HG02798 (cell line): ENCODE data around the gene NOS2.
"Not testable (repeated sequence)": the region's sequence is repeated elsewhere in the genome, so short reads cannot be mapped to it uniquely, and the experiment has no call there.

ENCODE experiments used
- ATAC-seq: cut with Tn5 transposase; IDR thresholded peaks from one replicate; pipeline ENCODE4 v1.9.1; 2021; ENCODE audit warnings: mild to moderate bottlenecking; ENCODE audit not compliant: unreplicated experiment, poor library complexity

The NOS2 gene

GRCh38 chr17:27759528-27759927 is 40.8 kb downstream of the NOS2 start:
- no peak for ATAC-seq

GRCh38 chr17:27756467-27757371 is 43.6 kb downstream of the NOS2 start:
- no peak for ATAC-seq

- no peak for ATAC-seq
These were observed 44.4 kb downstream of the NOS2 start for GRCh38 chr17:27755706-27756466.

GRCh38 chr17:27754549-27754948 is 45.8 kb downstream of the NOS2 start:
- ATAC-seq: no peak

- ATAC-seq: not testable (repeated sequence)
These were observed 46.6 kb downstream of the NOS2 start for GRCh38 chr17:27753726-27754125.

GRCh38 chr17:27752831-27753619 is 47.3 kb downstream of the NOS2 start:
- ATAC-seq: peak; percentile 42

- no peak for ATAC-seq
These were observed 48.5 kb downstream of the NOS2 start for GRCh38 chr17:27751622-27752490.

GRCh38 chr17:27751166-27751565 is 49.2 kb downstream of the NOS2 start:
- ATAC-seq: no peak

- ATAC-seq: not testable (repeated sequence)
These were observed 50.7 kb downstream of the NOS2 start for GRCh38 chr17:27749562-27750150.

- no peak for ATAC-seq
These were observed 51.9 kb downstream of the NOS2 start for GRCh38 chr17:27748360-27748825.

- ATAC-seq: no peak
These were observed 52.6 kb downstream of the NOS2 start for GRCh38 chr17:27747462-27748359.

- ATAC-seq: no peak
These were observed 53.4 kb downstream of the NOS2 start for GRCh38 chr17:27746881-27747280.

GRCh38 chr17:27746320-27746719 is 54.0 kb downstream of the NOS2 start:
- ATAC-seq: not testable (repeated sequence)

GRCh38 chr17:27745207-27745830 is 55.0 kb downstream of the NOS2 start:
- ATAC-seq: not testable (repeated sequence)

- ATAC-seq: no peak
These were observed 56.9 kb downstream of the NOS2 start for GRCh38 chr17:27743281-27743885.

GRCh38 chr17:27741971-27742575 is 58.3 kb downstream of the NOS2 start:
- no peak for ATAC-seq

- ATAC-seq: no peak
These were observed 58.9 kb downstream of the NOS2 start for GRCh38 chr17:27741361-27741861.
